Pulmonary artery endothelial cell (primary cell): ENCODE results near the gene ECE1. TPM values are rescaled to one million over a fixed set of nuclear protein-coding genes. Genes with fewer than 3 reads are reported as not detected.
A peak's percentile ranks its signal among the peaks of the same experiment; 100 is the strongest.

Experiments used
- DNase-seq: peaks from one replicate; pipeline ENCODE4 v3.0.0-alpha.2; 2011; ENCODE audit warnings: low read depth, low spot score
- total RNA-seq: library from RNA; depleted of rRNA; stranded (reverse); fragments of >200 nt; gene quantifications from 2 replicates; pipeline ENCODE4 v1.2.3, GENCODE V29; 2014

Gene ECE1
- total RNA-seq, 1 donor from 2014 or later = 371 TPM

DNA sequence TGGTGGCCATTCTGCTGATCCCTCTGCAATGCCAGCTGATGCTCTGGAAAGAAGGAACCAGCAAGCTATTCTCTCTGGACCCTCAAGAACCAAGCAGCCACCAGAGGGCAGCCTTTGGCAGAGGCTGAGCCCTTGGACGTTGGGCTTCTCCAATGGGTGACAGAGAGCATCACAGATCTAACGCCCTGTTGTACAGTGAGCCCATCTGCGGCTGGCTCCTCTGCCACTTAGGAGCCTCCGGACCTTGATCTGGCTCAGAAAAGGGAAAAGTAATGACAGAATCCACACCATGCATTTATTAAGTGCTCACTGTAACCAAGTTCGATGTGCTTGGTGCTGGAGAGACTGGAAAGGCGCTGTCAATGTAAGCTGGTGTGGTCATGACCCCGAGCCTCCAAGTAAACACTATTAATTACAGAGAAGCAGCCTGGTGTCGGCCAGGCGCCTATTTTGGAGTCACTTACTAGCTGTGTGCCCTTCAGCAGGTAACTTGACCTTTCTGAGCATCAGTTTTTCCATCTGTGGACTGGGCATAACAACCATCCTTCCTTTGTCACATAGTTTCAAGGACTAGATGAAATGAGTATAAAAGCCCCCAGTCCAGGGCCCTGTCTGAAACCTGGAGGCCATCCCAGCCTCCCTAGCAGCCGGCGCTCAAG is 34.9 kb downstream of the ECE1 start:
- DNase-seq = no peak

DNA sequence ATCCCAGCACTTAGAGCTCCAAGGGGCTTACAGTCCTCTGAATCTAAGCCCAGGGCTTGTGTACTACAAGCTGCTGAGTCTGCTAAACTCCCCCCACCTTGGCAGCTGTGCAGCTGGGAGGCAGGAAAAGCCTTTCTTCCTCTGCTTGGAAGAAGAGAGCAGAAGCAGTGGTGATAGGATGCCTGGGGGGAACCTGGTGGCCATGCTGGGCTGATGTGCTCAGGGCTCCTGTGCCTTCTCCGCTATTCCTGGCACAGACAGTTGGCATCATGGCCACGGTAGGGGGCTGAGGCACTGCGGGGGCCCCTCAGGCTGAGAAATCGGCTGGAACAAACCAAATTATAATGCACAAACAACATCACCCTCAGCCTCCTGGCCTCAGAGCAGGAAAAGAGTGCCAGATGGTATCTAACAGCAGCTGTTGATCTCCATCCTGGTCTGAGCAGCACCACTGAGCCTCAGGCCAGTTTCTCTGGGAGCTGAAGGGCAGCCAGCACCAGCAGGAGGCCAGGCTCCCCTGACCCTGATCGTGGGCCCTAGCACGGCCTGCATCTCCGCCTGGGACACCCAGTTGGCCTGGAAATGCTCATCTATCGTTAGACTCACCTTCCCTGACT is 35.8 kb downstream of the ECE1 start:
- DNase-seq = no peak

GRCh38 chr1:21251773-21252471 is 38.3 kb downstream of the ECE1 start:
- peak; percentile 92 for DNase-seq

DNA sequence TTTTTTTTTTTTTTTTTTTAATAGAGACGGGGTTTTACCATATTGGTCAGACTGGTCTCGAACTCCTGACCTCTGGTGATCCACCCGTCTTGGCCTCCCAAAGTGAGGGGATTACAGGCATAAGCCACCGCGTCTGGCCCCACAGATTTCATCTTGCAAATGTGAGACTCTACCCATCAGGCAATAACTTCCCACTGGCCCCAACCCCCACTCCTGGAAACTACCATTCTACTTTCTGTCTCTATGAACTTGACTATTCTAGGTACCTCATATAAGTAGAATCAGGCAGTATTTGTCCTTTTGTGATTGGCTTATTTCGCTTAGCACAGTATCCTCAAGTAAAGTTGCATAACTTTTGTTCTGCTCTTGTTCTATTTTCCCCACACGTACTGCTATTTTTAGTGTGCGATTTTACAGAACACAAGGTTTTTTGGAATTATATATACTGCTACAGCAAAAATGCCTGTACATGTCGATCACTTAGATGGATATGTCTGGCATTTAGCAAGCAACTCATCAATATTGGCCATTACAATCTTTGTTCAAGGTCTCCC is 40.2 kb downstream of the ECE1 start:
- DNase-seq = no peak

DNA sequence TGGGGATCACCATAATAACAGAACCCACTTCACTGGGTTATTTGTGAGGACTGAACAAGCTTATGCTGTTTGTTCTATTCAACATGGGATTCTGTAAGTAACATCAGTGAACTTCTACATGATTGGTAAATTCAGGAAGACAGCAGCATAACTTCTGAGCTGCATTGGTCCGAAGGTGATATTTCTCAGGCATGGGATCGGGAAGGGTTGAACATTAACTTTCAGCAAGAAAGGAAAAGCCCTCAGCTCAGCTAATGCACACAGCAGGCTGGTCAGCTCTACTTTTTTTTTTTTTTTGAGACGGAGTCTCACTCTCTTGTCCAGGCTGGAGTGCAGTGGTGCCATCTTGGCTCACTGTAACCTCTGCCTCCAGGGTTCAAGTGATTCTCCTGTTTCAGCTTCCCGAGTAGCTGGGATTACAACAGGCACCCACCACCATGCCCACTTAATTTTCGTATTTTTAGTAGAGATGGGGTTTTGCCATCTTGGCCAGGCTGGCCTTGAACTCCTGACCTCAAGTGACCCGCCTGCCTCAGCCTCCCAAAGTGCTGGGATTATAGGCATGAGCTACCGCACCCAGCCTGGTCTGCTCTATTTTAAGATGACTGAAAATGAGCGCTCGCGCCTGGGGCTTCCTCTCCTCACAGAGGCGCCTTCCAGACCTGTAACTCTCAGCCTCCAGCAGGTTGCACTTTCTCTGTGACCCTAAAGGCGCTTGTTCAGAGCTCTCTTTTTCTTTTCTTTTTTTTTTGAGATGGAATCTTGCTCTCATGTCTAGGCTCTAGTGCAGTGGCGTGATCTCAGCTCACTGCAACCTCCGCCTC is 42.2 kb downstream of the ECE1 start:
- no peak for DNase-seq

- no peak for DNase-seq
These were observed 43.2 kb downstream of the ECE1 start for GRCh38 chr1:21246905-21247642.

DNA sequence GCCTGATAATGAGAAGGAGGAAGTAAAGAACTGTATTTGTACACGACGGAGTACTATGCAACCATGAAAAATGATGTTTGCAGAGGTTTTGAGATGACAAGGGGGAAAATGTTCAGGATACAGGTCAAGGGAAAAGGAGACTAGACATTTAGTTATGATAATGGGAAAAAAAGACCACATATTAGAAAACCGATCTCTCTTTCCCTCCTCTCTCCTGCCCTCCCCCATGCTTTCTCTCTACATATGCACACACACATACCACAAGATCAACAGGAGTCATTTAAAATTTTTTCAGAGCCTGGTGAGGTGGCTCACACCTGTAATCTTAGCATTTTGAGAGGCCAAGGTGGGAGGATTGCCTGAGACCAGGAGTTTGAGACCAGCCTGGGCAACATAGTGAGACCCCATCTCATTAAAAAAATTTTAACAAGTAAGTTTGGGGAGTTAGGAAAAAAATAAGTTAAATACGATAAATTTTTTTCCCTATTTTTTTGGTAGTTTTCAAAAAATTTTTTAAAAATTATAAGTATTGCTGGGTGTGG is 44.5 kb downstream of the ECE1 start:
- DNase-seq = no peak

GRCh38 chr1:21244986-21245687 is 45.1 kb downstream of the ECE1 start:
- no peak for DNase-seq

GRCh38 chr1:21244154-21244553 is 46.1 kb downstream of the ECE1 start:
- DNase-seq = no peak

GRCh38 chr1:21242846-21243245 is 47.4 kb downstream of the ECE1 start:
- DNase-seq = no peak

GRCh38 chr1:21241771-21242581 is 48.3 kb downstream of the ECE1 start:
- no peak for DNase-seq

DNA sequence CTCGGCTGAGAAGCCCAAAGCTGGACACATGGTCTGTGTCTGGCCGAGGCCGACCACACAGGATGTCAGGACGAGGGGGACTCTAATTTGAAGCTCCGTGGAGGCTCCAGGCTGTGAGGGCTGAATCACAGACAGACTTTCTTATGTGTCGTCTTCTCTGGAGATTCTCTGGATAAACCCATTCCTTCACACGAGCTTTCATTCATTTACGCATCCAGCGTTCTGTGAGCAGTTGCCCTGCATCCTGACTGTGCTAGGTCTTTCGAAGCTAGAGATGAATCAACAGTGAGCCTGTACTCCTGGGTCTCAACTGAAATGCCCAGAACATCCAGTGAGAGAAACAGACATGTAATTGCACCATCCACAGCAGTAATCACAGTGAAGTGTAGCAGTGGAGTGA is 49.6 kb downstream of the ECE1 start:
- no peak for DNase-seq

GRCh38 chr1:21239221-21239620 is 51.0 kb downstream of the ECE1 start:
- DNase-seq = no peak

GRCh38 chr1:21238141-21238800 is 52.0 kb downstream of the ECE1 start:
- no peak for DNase-seq

DNA sequence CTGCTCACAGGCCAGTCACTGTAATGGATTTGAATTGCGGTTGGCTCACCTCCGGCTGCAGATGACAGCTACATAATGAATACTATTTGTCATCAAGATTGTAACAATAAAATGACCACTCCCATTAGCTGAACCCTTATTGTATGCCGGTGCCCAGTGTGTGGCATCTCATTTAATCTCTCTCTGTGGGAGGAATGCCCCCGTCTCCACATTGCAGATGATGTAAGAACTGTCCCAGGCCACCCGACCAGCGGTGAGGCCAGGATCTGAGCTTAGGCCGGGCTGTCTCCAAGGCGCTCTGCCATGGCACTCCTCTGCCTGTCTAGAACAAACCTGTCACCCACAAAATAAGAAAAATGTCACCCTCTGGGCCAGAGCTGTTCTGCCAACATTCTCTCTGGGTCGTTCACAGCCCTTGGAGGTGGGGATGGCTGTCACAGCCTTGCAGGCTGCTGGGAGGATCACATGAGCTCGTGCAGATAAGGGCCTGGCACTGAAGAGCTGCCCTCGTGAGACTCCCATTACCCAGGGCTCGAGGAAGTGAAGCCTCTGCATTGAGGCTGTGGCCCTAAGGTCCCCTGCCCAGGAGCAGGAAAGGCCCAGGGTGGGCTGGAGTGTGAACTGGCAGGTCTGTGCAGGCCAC is 52.7 kb downstream of the ECE1 start:
- DNase-seq = no peak

GRCh38 chr1:21236178-21236577 is 54.1 kb downstream of the ECE1 start:
- no peak for DNase-seq

- no peak for DNase-seq
These were observed 55.5 kb downstream of the ECE1 start for GRCh38 chr1:21234779-21235178.

DNA sequence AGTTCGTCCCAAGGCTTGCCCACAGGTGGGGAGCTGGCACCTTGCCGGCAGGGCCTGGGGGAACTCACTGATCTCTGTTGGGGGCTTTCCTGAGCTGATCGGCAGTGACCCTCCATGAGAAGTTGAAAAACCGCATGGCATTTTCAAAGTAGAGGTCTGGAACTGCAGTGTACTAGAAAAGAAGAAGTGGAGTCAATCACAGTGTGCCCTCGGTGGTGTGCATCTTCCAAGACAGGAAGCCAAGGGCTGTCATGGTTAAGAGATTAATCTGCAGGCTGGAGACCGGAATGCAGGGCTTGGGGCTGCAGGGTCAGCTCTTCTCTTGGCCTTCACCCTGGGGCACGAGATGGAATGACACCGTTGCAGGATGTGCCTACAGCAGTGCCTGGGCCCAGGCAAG is 56.8 kb downstream of the ECE1 start:
- no peak for DNase-seq
